Mucosa of rectum (tissue), 2 donors: Measurements from ENCODE around the gene LYPD8.

Experiments
- H3K27ac ChIP-seq, 2 donors: one replicate each; pipeline ENCODE4 v1.7.0; 2013; ENCODE audit warnings: inconsistent platforms in 2 of 2, low read depth in 2 of 2, low read length in 2 of 2
- H3K27me3 ChIP-seq, 2 donors: one replicate each; pipeline ENCODE4 v1.7.0; 2013; ENCODE audit warnings: low read length in 2 of 2; ENCODE audit not compliant: control insufficient read depth in 2 of 2, insufficient read depth in 2 of 2
- H3K36me3 ChIP-seq, 2 donors: one replicate each; pipeline ENCODE4 v1.7.0; 2013; ENCODE audit warnings: low read length in 2 of 2; ENCODE audit not compliant: control insufficient read depth in 2 of 2, insufficient read depth in 2 of 2
- H3K4me1 ChIP-seq, 2 donors: one replicate each; pipeline ENCODE4 v1.7.0; 2013; ENCODE audit warnings: low read length in 2 of 2, mild to moderate bottlenecking in 1 of 2; ENCODE audit not compliant: control insufficient read depth in 2 of 2, insufficient read depth in 2 of 2
- H3K4me3 ChIP-seq, 2 donors: one replicate each; pipeline ENCODE4 v1.7.0; 2013; ENCODE audit warnings: low read length in 2 of 2
- H3K9ac ChIP-seq, 2 donors: one replicate each; pipeline ENCODE4 v1.7.0; 2013; ENCODE audit warnings: low read length in 2 of 2, low read depth in 1 of 2, mild to moderate bottlenecking in 1 of 2
- H3K9me3 ChIP-seq, 2 donors: one replicate each; pipeline ENCODE4 v1.7.0; 2013; ENCODE audit warnings: low read length in 2 of 2; ENCODE audit not compliant: control insufficient read depth in 2 of 2
- donor health status: healthy.
- donor health status: Normal muscosa, but diverticular disease.

Gene LYPD8

GRCh38 chr1:248710305-248710900, 45.2 kb downstream of the LYPD8 start:
- Histone ChIP-seq H3K9me3 (no peaks in the 10 kb centered on the region), H3K27me3 (peaks cover 0 to 2% of the 10 kb centered on the region in 2 donors), H3K4me3 (no peak overlapping the region), H3K27ac (no peak overlapping the region), H3K4me1 (no peaks in the 10 kb centered on the region), H3K36me3 (no peaks in the 10 kb centered on the region), H3K9ac (no peak overlapping the region)

DNA sequence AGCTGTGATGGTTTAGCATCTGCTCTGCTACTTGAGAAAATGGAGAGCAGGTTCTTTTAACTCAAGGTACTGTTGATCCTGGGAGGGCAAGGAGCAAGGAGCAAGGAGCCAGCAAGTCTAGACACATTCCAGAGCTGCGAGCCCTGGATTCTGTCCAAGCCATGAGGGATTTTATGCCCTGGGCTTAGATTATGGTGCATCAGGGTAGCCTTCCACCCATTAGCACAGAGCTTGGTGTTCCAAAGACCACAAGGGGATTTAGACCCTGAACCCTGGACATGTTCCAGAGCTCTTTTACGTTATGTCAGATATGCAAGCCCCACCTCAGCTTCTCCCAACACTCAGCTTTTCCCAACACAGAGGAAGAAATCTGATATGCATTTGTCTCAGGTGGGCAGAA, 51.0 kb downstream of the LYPD8 start:
- peaks cover 0 to 2% of the 10 kb centered on the region in 2 donors for H3K27me3 ChIP-seq
- no peak overlapping the region for H3K9ac ChIP-seq
- no peak overlapping the region for H3K4me3 ChIP-seq
- H3K36me3 ChIP-seq: no peaks in the 10 kb centered on the region
- no peaks in the 10 kb centered on the region for H3K9me3 ChIP-seq
- H3K27ac ChIP-seq: no peak overlapping the region
- no peaks in the 10 kb centered on the region for H3K4me1 ChIP-seq

GRCh38 chr1:248703674-248704073, 51.9 kb downstream of the LYPD8 start:
- Histone ChIP-seq H3K27ac (no peak overlapping the region), H3K9me3 (no peaks in the 10 kb centered on the region), H3K9ac (no peak overlapping the region), H3K4me3 (no peak overlapping the region), H3K36me3 (no peaks in the 10 kb centered on the region), H3K4me1 (no peaks in the 10 kb centered on the region), H3K27me3 (no peaks in the 10 kb centered on the region)

- Histone ChIP-seq H3K27ac (no peak within 1 kb of the TSS), H3K36me3 (no peaks in the 10 kb centered on the region), H3K9me3 (no peaks in the 10 kb centered on the region), H3K27me3 (no peaks in the 10 kb centered on the region), H3K4me1 (no peaks in the 10 kb centered on the region), H3K9ac (no peak within 1 kb of the TSS), H3K4me3 (no peak within 1 kb of the TSS)
These were observed 52.8 kb downstream of the LYPD8 start, which contains the start of gene OR14I1 for GRCh38 chr1:248702714-248703113. OR14I1 (minus strand) TSS chr1:248702766.

- H3K27ac ChIP-seq: no peak overlapping the region
- H3K9me3 ChIP-seq: no peaks in the 10 kb centered on the region
- H3K36me3 ChIP-seq: no peaks in the 10 kb centered on the region
- H3K4me3 ChIP-seq: no peak overlapping the region
- H3K9ac ChIP-seq: no peak overlapping the region
- H3K4me1 ChIP-seq: no peaks in the 10 kb centered on the region
- H3K27me3 ChIP-seq: no peaks in the 10 kb centered on the region
These were observed 56.5 kb downstream of the LYPD8 start for GRCh38 chr1:248699099-248699498.

DNA sequence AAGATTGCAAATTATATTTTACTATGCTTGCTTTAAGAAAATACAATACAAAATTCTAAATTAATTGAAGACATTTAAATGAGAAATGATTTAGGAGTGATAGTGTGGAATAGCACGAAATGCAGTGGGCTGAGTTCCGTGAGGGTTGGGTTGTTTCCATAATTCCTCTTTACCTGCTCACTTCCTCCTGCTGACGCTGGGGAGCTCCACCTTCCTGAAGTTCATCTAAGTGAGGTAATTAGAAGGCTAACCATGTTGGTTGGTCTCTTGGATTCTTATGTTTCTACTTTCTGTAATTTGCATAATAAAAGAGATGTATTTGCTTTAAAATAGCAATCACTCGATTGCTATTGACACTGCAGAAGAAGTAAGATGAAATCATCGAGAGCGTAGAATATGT, 57.7 kb downstream of the LYPD8 start:
- H3K4me3 ChIP-seq: no peak overlapping the region
- no peaks in the 10 kb centered on the region for H3K9me3 ChIP-seq
- H3K4me1 ChIP-seq: no peaks in the 10 kb centered on the region
- H3K9ac ChIP-seq: no peak overlapping the region
- H3K27me3 ChIP-seq: no peaks in the 10 kb centered on the region
- no peak overlapping the region for H3K27ac ChIP-seq
- H3K36me3 ChIP-seq: no peaks in the 10 kb centered on the region

DNA sequence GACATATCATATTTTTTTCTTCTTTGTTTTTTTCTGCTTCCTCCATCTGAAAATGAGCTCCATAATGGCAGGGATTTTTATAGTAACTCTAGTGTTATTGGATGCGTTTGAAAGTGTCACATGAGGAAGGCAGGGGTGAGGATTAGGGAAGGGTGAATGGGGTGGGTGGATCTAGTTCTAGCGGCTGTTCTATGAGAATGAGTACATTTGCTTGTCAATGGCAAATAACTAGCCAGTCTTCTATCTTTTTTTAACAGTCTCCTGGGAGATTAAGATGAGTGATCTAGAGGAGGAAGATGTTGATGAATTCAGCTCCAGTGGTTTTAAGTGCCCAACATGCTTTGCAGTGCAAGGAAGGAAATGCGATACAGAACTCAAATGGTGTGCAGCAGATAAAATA, 58.8 kb downstream of the LYPD8 start:
- H3K9ac ChIP-seq: no peak overlapping the region
- no peak overlapping the region for H3K4me3 ChIP-seq
- H3K9me3 ChIP-seq: no peaks in the 10 kb centered on the region
- no peaks in the 10 kb centered on the region for H3K4me1 ChIP-seq
- no peaks in the 10 kb centered on the region for H3K36me3 ChIP-seq
- no peak overlapping the region for H3K27ac ChIP-seq
- no peaks in the 10 kb centered on the region for H3K27me3 ChIP-seq

GRCh38 chr1:248696261-248696660, 59.3 kb downstream of the LYPD8 start:
- Histone ChIP-seq H3K36me3 (no peaks in the 10 kb centered on the region), H3K4me3 (no peak overlapping the region), H3K27me3 (no peaks in the 10 kb centered on the region), H3K4me1 (no peaks in the 10 kb centered on the region), H3K27ac (no peak overlapping the region), H3K9me3 (no peaks in the 10 kb centered on the region), H3K9ac (no peak overlapping the region)

GRCh38 chr1:248695451-248696132, 60.0 kb downstream of the LYPD8 start:
- no peak overlapping the region for H3K4me3 ChIP-seq
- H3K9ac ChIP-seq: no peak overlapping the region
- no peak overlapping the region for H3K27ac ChIP-seq
- no peaks in the 10 kb centered on the region for H3K4me1 ChIP-seq
- H3K9me3 ChIP-seq: no peaks in the 10 kb centered on the region
- no peaks in the 10 kb centered on the region for H3K36me3 ChIP-seq
- H3K27me3 ChIP-seq: no peaks in the 10 kb centered on the region

DNA sequence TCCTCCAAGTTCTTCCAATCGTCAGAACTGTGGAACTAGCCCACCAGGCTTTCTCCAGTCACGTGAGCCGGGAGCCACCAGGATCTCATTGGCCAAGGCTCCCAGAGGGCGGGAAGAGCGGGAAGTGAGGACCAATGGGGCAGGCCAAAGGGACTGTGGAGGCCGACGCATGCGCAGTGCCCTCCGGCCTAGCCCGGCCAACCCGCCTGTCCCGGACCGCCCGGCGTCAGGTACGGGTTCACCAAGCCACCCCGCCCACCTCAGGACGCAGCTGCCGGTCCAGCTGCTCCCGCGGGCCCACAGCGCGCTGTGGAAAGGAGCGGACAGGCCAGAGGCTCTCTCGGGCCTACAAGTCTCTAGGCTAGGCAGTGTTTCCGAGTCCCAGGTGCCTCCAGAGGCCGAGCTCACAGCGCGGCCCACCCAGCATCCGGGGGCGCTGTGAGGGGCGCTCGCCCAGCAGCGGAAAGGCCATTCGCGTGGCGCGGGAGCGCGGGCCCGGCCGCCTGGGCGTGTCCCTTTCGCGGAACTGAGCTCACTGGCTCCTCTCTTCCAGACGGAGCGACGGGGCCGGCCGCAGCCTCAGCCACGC, 63.9 kb downstream of the LYPD8 start:
- no peaks in the 10 kb centered on the region for H3K27me3 ChIP-seq
- H3K9ac ChIP-seq: no peak overlapping the region
- no peaks in the 10 kb centered on the region for H3K9me3 ChIP-seq
- no peaks in the 10 kb centered on the region for H3K4me1 ChIP-seq
- H3K36me3 ChIP-seq: no peaks in the 10 kb centered on the region
- H3K27ac ChIP-seq: no peak overlapping the region
- H3K4me3 ChIP-seq: no peak overlapping the region
